GM19455 (cell line): ENCODE measurements around the gene HTR3D.
"Not testable (repeated sequence)": the region's sequence is repeated elsewhere in the genome, so short reads cannot be mapped to it uniquely, and the experiment has no call there.

Experiments
- ATAC-seq: cut with Tn5 transposase; IDR thresholded peaks from one replicate; pipeline ENCODE4 v1.9.1; 2021; ENCODE audit not compliant: unreplicated experiment

The HTR3D gene

GRCh38 chr3:184062637-184063036, 31.1 kb downstream of the HTR3D start:
- ATAC-seq = no peak

- no peak for ATAC-seq
Observed at GRCh38 chr3:184066211-184066610, 34.7 kb downstream of the HTR3D start.

DNA sequence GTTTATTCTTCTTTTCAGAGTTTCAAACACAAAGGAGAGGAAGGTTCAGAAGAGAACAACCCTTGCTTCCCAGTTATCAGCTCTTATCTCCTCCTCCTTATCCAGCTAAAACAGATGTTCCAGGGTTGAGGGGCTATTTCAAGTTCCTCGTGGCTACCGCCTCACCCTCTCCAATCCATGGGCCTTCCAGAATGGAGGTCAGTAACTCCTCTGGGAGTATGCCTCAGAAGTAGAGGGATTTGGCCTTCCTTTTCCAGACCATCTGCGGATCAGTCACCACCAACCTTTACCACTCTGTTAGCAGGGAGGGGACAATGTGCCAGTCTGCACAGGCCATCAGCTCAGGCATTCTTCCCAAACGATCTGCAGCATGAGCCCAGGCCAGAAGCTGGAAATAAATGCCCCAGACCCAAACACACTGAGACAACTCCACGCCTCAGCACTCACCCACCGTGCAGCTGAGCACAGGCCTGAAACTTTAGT, 36.1 kb downstream of the HTR3D start:
- ATAC-seq = no peak

DNA sequence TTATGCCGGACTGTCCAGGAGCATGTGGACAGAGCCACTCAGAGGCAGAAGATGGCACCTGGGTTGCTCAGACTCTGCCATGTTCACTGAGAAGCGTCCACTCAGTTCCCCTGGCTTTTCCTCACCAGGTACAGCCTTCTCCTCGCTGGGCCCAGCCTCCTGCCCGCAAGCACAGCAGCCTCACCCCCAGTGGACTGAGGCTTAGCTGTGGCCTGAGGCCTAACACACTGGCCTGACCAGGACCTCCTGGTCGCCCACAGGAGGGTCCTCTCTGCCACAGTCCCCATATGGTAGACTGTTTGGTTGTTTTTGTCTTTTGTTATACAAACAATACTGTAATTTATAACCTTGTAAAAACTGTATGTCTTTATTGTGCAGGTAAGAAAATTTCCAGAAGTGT, 36.8 kb downstream of the HTR3D start:
- ATAC-seq = no peak

DNA sequence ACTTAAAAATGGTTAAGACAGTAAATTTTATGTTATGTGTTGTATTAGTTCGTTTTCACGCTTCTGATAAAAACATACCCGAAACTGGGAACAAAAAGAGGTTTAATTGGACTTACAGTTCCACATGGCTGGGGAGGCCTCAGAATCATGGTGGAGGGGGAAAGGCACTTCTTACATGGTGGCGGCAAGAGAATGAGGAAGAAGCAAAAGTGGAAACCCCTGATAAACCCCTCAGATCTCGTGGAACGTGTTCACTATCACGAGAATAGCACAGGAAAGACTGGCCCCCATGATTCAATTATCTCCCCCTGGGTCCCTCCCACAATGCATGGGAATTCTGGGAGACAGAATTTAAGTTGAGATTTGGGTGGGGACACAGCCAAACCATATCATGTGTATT, 39.6 kb downstream of the HTR3D start:
- not testable (repeated sequence) for ATAC-seq

GRCh38 chr3:184073621-184074020, 42.1 kb downstream of the HTR3D start:
- ATAC-seq = no peak

GRCh38 chr3:184075901-184076300, 44.4 kb downstream of the HTR3D start:
- no peak for ATAC-seq

DNA sequence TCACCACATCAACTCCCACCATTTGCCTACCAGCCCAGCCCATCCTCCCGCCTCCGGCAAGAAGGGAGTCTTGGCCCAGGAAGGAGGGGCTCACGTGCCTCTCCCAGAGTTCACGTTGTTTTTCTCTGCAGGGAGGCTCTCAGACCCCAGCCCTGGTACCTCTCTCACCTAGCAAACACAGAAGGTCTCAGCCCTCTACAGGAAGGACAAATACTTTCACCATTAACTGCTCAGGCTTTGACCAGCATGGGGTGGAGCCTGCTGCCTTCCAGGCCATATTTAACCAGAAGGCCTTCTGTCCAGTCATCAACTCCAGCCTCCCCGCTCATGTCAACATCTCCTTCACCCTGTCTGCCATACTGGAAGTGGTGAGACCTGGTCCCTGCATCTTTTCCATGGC, 46.3 kb downstream of the HTR3D start:
- no peak for ATAC-seq

GRCh38 chr3:184078851-184079250, 47.3 kb downstream of the HTR3D start:
- no peak for ATAC-seq

DNA sequence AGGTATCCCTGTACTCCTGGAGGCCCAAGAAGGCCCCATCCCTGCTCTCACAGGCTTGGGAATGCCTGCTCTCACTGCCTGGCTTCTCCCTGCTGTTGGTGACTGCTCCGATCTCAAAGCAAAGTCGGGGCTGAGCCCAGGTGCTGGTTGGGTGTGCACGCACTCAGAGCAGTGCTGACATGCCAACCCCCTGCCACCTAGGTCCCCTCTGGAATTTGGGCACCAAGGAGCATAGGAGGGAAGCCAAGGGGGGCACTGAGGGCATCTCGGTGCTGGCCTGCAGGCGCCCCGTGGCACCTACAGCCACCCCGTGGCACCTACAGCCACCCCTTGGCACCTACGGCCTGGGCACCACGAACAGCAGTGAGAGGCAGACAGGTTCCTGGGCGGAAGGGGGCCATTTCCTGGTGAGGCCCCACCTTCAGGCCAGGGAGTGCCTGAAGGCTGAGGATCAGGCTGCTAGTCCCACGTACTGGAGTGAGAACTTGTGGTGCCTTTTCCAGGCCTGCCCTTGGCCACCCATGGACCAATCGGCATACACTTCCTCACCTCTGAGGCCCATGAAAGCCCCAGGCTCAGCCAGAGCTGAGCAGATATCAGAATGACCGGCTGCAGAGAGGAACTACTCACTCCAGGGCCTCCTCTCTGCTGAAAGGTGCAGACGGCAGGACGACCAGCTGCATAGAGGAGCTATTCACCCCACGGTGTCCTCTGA, 49.7 kb downstream of the HTR3D start:
- ATAC-seq = no peak

DNA sequence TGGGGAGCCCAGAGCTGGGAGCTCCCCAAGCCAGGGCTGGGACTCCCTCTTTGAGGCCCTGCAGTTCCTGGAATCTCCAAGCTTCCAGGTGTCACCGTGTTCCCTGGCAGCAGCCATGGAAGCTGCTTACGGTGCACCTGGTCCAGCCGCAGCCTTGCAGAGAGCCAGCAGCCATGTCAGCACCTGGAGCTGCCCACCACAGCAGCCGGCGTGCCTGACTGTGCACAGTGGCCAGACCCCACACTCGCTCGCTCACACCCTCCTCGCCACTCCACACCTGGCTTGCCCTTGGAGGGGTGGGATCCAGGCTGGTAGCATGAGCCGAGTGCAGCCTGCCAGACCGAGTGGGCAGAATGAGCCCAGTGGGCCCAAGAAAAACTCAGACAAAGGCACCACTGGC, 50.5 kb downstream of the HTR3D start:
- no peak for ATAC-seq

DNA sequence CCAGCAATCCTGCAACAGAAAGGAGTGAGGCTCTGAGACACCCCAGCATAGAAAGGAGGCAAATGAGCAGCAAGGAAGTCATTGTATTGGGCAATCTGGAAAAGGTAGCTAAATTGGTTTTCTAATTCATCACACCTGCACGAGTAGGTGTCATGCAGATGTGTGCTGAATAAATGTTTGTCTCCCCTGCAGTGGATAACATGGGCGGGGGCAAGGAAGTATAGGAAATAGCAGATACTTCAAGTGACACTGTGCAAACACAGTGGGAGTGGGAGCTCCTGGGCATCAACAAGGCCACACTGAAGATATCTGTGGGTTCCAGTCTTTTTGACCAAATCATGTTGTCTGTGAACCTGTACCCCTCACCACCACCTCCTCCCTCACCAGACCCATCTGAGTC, 50.9 kb downstream of the HTR3D start:
- no peak for ATAC-seq

- ATAC-seq = no peak
Observed at GRCh38 chr3:184085389-184085852, 53.9 kb downstream of the HTR3D start.
